Large intestine (tissue), 3 donors: Measurements from ENCODE around the gene IKZF4. TPM values are rescaled to one million over a fixed set of nuclear protein-coding genes. Genes with fewer than 3 reads are reported as not detected.
"Not testable (repeated sequence)": the region's sequence is repeated elsewhere in the genome, so short reads cannot be mapped to it uniquely, and the experiment has no call there.

Experiments used
- DNase-seq, 2 donors: peaks; one replicate each; pipeline versions ENCODE4 v3.0.0 to v3.0.0-alpha.2; 2013
- H3K27ac ChIP-seq: one replicate; pipeline ENCODE4 v1.5.1; 2013; ENCODE audit warnings: low read length
- H3K27me3 ChIP-seq: 2 replicates; pipeline ENCODE4 v1.6.1; 2013; ENCODE audit warnings: low read length; ENCODE audit not compliant: control insufficient read depth, insufficient read depth
- H3K36me3 ChIP-seq: 2 replicates; pipeline ENCODE4 v1.6.1; 2013; ENCODE audit warnings: low read length; ENCODE audit not compliant: control insufficient read depth, insufficient read depth
- H3K4me1 ChIP-seq: one replicate; pipeline ENCODE4 v1.6.1; 2013; ENCODE audit warnings: low read length; ENCODE audit not compliant: control insufficient read depth, insufficient read depth
- H3K4me3 ChIP-seq: one replicate; pipeline ENCODE4 v1.5.1; 2013; ENCODE audit warnings: low read length
- H3K9me3 ChIP-seq: one replicate; pipeline ENCODE4 v1.6.1; 2013; ENCODE audit warnings: mild to moderate bottlenecking, low read depth, low read length, moderate library complexity; ENCODE audit not compliant: control insufficient read depth
- WGBS: methylation state at CpG from one replicate; pipeline ENCODE4 v1.1.5; 2013; ENCODE audit warnings: low lambda C conversion rate; ENCODE audit not compliant: insufficient coverage; 5-methylcytosine and 5-hydroxymethylcytosine counted together
- polyA plus RNA-seq: library from polyadenylated mRNA; unstranded; fragments of 120-200 nt; gene quantifications from one replicate; pipeline ENCODE4 v1.2.1, GENCODE V29; 2013

The IKZF4 gene
- polyA plus RNA-seq, 1 donor = 13.5 TPM

GRCh38 chr12:55997535-55997859 lies 23.3 kb upstream of the IKZF4 start:
- Histone ChIP-seq H3K9me3 (no peaks in the 10 kb centered on the region), H3K36me3 (peaks cover 31% of the 10 kb centered on the region), H3K4me1 (peaks cover 68% of the 10 kb centered on the region), H3K27ac (peak overlapping the region; percentile 89), H3K4me3 (peak overlapping the region; percentile 82), H3K27me3 (no peaks in the 10 kb centered on the region)
- DNase-seq = no peak
- no CpG with 5 or more reads among the region's 5 CpGs for WGBS

GRCh38 chr12:55999522-55999921 lies 21.3 kb upstream of the IKZF4 start:
- no CpG with 5 or more reads among the region's 6 CpGs for WGBS
- Histone ChIP-seq H3K4me1 (peaks cover 50% of the 10 kb centered on the region), H3K36me3 (peaks cover 30% of the 10 kb centered on the region)
- not testable (repeated sequence) for H3K4me3 ChIP-seq, H3K27me3 ChIP-seq, DNase-seq, H3K9me3 ChIP-seq, H3K27ac ChIP-seq

- peaks cover 46% of the 10 kb centered on the region for H3K4me1 ChIP-seq
- not testable (repeated sequence) for H3K27me3 ChIP-seq, H3K4me3 ChIP-seq, DNase-seq, H3K9me3 ChIP-seq
- no CpG with 5 or more reads among the region's 33 CpGs for WGBS
- peak overlapping the region; percentile 89 for H3K27ac ChIP-seq
- H3K36me3 ChIP-seq = peaks cover 32% of the 10 kb centered on the region
Measured at GRCh38 chr12:55999999-56000540, 20.8 kb upstream of the IKZF4 start.

DNA sequence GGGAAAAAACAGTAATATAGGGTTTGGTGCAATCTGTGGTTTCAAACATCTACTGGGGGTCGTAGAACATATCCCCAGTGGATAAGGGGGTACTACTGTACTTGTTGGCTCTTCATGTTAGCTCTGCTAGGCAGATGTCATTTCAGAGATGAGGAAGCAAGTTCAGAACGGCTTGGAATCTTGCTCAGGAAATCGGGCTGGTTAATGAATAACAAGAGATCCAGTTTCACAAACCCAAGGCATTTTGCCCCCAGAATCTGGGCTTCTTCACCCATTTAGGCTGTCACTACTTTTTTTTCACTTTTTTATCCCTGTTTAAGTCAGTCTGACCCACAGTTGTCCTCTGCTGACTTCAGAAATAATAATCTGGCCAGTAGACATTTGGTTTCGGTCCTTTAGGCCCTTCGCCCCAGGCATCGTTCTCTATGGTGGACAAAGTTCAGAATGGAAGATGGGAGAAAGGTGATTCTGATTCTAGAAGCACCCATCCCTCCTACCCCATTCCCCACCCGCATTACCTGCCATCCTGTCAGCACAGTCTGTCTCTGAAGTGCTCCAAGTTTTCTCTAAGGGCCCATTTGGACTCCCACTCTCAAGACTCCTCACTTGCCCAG lies 19.2 kb upstream of the IKZF4 start:
- peak overlapping the region; percentile 89 for H3K27ac ChIP-seq
- WGBS = no CpG with 5 or more reads among the region's 7 CpGs
- H3K4me3 ChIP-seq = peak overlapping the region; percentile 3
- H3K36me3 ChIP-seq = peaks cover 35% of the 10 kb centered on the region
- no peaks in the 10 kb centered on the region for H3K9me3 ChIP-seq
- peaks cover 36% of the 10 kb centered on the region for H3K4me1 ChIP-seq
- peak in 1 of 2 donors; percentile 79 for DNase-seq
- no peaks in the 10 kb centered on the region for H3K27me3 ChIP-seq

DNA sequence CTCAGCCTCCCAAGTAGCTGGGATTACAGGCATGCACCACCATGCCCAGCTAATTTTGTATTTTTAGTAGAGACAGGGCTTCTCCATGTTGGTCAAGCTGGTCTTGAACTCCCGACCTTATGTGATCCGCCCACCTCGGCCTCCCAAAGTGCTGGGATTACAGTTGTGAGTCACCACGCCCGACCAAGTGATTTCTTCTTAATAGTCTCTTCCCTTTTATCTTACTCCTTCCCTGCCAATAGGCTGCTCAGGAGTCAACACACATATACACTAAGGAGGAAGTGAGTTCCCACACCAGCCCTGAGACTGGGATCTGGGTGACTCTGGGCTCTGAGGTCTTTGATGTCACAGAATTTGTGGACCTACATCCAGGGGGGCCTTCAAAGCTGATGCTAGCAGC lies 17.5 kb upstream of the IKZF4 start:
- H3K9me3 ChIP-seq, DNase-seq, H3K27ac ChIP-seq, H3K4me3 ChIP-seq, H3K27me3 ChIP-seq: not testable (repeated sequence)
- Histone ChIP-seq H3K36me3 (peaks cover 35% of the 10 kb centered on the region), H3K4me1 (peaks cover 35% of the 10 kb centered on the region)
- WGBS = no CpG with 5 or more reads among the region's 5 CpGs

GRCh38 chr12:56004211-56004610 lies 16.6 kb upstream of the IKZF4 start:
- no peak overlapping the region for H3K4me3 ChIP-seq
- no peak for DNase-seq
- H3K27me3 ChIP-seq = no peaks in the 10 kb centered on the region
- peaks cover 33% of the 10 kb centered on the region for H3K36me3 ChIP-seq
- no peaks in the 10 kb centered on the region for H3K9me3 ChIP-seq
- peaks cover 34% of the 10 kb centered on the region for H3K4me1 ChIP-seq
- no CpG with 5 or more reads among the region's 10 CpGs for WGBS
- no peak overlapping the region for H3K27ac ChIP-seq

DNA sequence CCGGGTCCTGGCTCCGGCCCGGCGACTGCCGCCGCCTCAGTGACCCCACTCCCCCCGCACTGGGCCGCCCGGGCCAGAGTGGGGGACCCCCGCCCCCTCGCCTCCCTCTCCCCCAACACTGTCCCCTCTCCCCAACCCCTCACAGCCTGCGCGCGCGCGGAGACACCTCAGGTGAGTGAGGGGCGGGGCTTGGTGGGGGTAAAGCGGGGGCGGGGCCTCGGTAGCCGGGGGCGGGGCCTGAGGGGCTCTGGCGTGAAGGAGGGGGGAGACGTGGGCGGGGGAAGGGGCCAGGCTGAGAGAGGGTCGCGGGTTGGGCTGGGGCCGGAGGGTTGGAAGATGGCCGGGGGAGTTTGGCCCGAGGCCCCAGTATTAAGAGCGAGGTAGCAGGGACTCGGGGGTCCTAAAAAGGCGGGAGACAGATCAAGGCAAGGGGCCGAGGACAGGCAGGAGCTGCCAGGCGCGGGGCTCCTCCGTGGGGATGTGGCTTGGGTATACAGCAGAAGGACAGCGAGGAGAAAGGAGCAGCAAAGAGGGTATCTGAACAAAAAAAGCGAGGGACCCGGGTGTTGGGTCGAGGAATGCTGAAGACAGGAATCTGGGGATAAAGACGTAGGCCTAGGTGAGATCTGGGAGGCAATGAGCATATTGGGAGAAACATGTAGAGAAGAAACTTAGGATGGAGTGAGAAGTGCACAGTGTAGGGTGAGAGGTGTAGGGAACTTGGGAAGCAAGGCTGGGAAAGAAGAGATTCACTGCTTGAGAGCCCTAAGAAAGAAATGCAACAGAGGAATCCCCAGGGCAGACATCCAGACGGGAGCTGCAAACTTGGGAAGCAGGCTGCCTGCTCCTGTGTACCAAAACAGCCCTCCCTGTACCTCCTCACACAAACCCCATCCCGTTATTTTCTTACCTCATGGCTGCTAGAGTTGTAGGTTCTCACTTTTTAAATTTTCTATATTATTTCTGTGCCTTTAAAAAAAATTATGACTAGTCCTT lies 13.0 kb upstream of the IKZF4 start:
- DNase-seq = peak in 1 of 2 donors; percentile 53
- WGBS = 3% methylated on average over 5 of the region's 44 CpGs

DNA sequence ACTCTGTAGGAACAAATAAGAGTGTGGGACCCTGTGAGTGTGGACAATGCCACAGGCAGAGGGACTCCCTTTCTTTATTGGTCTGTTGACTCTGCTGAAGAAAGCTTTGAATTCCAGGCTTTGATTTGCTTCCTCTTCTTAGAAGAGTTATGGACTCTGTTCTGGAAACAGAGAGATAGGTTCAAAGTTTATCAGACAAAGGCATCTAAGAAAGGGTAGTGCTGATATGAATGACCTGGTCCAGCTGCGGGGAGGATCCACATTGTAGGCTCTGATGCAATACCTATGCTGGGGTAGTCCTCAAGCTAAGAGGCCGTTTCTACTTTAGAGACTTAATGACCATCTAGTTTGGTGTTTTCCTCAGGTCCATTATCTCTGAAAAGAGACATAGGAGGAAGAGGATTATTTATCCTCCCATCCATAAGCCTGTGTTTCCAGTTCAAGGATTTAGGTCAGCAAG lies 10.7 kb upstream of the IKZF4 start:
- no peaks in the 10 kb centered on the region for H3K27me3 ChIP-seq
- H3K36me3 ChIP-seq = peaks cover 2% of the 10 kb centered on the region
- H3K9me3 ChIP-seq = no peaks in the 10 kb centered on the region
- WGBS = no CpG with 5 or more reads among the region's 2 CpGs
- peak in 1 of 2 donors; percentile 55 for DNase-seq
- H3K4me3 ChIP-seq = no peak overlapping the region
- peaks cover 51% of the 10 kb centered on the region for H3K4me1 ChIP-seq
- H3K27ac ChIP-seq = peak overlapping the region; percentile 71

More for the DNA sequence above, 13.0 kb upstream of the IKZF4 start:
- H3K27ac ChIP-seq = peak overlapping the region; percentile 84
- H3K9me3 ChIP-seq = no peaks in the 10 kb centered on the region
- H3K27me3 ChIP-seq = no peaks in the 10 kb centered on the region
- H3K4me1 ChIP-seq = peaks cover 30% of the 10 kb centered on the region
- H3K36me3 ChIP-seq = peaks cover 24% of the 10 kb centered on the region
- peak overlapping the region; percentile 72 for H3K4me3 ChIP-seq

- Histone ChIP-seq H3K4me1 (peaks cover 56% of the 10 kb centered on the region), H3K27me3 (no peaks in the 10 kb centered on the region), H3K4me3 (no peak overlapping the region), H3K27ac (peak overlapping the region; percentile 71), H3K36me3 (no peaks in the 10 kb centered on the region), H3K9me3 (no peaks in the 10 kb centered on the region)
- DNase-seq = no peak
- WGBS = no CpG with 5 or more reads among the region's 2 CpGs
Measured at GRCh38 chr12:56011509-56012090, 9.2 kb upstream of the IKZF4 start.

DNA sequence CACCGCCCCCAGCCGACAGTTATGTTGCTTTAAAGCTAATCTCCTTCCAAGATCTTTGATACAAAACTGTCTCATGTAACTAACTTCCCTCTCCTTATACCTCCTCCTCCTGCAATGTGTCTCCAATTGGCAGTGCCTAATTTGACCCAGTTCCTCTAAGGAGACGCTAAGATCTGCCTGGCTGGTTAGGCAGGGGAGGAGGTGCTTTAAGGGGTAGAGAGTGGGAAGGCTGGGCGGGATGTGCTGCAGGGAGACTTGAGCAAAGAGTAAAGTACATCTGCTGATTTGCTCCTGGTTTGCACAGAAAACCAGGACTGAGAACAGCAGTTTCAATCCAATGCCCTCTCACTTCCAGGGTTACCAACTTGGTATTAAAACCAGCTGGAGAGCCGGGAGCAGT lies 7.4 kb upstream of the IKZF4 start:
- peak; percentile 38 to 75 for DNase-seq
- no CpG with 5 or more reads among the region's 5 CpGs for WGBS
- H3K4me3 ChIP-seq = no peak overlapping the region
- H3K9me3 ChIP-seq = no peaks in the 10 kb centered on the region
- H3K4me1 ChIP-seq = peaks cover 65% of the 10 kb centered on the region
- H3K36me3 ChIP-seq = no peaks in the 10 kb centered on the region
- H3K27me3 ChIP-seq = no peaks in the 10 kb centered on the region
- H3K27ac ChIP-seq = peak overlapping the region; percentile 84
